RWPE1 (cell line): ENCODE measurements around the gene CCDC92B.

Experiments
- CTCF ChIA-PET: fragments of 350-600 bp; sonication (Branson Sonifier 250); formaldehyde crosslinking; extraction: SDS; loops from one replicate; lab custom pipeline; 2021; lab: Yijun Ruan, JAX
- POLR2A ChIA-PET: fragments of 400-600 bp; formaldehyde crosslinking; extraction: SDS; loops from one replicate; lab custom pipeline; 2020; ENCODE audit warnings: antibody characterized with exemption; ENCODE audit not compliant: low non-redundant PET; lab: Yijun Ruan, JAX
- DNase-seq: peaks from one replicate; pipeline ENCODE4 v3.0.0; 2012; ENCODE audit warnings: low spot score
- H3K27ac ChIP-seq: fragments of 450-650 bp; 2 replicates; pipeline ENCODE4 v1.5.1; 2017
- TF ChIP-seq, protein P1 (sequence below): fragments of 450-650 bp; conservative IDR thresholded peaks from 2 replicates; pipeline ENCODE4 v1.5.1; 2017; ENCODE audit warnings: low read depth, mild to moderate bottlenecking

Gene CCDC92B

DNA sequence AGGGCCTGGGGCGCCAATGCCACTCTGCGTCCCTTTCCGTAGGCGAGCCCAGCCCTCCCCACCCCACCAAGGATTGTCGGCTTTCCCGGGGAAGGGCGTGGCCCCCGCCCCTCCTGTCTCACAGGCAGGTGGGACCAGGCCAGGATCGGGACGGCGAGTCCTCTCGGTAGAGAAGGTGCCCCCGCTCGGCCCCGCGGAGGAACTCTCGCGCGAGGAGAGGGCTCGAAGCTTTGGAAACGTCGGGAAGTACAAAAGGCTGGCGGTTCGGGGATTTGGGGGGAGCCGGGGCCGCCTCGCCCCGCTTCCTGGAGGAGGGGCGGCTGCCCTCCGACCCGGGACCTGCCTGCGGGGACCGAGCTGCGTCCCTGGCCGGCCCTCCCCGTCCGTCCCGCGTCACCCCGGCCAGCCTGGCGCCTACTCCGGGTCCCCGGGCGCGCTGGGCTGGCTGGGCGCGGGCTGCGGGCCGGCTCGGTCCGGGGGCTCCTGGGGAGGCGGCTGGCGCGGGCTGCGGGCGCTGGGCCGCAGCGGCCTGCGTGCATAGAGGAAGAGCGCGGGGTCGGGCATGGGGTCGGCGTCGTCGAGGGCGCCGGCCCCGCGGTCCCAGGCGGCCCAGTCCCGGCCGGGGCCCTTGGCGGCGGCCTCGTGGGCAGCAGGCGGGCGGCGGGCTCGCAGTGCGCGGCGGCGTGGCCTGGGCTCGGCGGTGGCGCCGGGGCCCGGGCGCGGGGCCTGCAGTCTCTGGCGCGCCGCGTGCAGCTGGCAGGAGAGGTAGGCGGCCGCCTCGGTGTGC lies 25.3 kb downstream of the CCDC92B start:
- H3K27ac ChIP-seq: no peak overlapping the region
- CTCF ChIA-PET: interaction anchor here (0.5 to 0.7 kb wide), 5 partner anchors 50 to 835 kb away, joined by 3 to 4 read pairs (median 3); no protein-coding TSS in a partner anchor
- no peak for DNase-seq
- TF ChIP-seq, protein P1, sequence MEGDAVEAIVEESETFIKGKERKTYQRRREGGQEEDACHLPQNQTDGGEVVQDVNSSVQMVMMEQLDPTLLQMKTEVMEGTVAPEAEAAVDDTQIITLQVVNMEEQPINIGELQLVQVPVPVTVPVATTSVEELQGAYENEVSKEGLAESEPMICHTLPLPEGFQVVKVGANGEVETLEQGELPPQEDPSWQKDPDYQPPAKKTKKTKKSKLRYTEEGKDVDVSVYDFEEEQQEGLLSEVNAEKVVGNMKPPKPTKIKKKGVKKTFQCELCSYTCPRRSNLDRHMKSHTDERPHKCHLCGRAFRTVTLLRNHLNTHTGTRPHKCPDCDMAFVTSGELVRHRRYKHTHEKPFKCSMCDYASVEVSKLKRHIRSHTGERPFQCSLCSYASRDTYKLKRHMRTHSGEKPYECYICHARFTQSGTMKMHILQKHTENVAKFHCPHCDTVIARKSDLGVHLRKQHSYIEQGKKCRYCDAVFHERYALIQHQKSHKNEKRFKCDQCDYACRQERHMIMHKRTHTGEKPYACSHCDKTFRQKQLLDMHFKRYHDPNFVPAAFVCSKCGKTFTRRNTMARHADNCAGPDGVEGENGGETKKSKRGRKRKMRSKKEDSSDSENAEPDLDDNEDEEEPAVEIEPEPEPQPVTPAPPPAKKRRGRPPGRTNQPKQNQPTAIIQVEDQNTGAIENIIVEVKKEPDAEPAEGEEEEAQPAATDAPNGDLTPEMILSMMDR: no peak
- POLR2A ChIA-PET: no interaction called here

DNA sequence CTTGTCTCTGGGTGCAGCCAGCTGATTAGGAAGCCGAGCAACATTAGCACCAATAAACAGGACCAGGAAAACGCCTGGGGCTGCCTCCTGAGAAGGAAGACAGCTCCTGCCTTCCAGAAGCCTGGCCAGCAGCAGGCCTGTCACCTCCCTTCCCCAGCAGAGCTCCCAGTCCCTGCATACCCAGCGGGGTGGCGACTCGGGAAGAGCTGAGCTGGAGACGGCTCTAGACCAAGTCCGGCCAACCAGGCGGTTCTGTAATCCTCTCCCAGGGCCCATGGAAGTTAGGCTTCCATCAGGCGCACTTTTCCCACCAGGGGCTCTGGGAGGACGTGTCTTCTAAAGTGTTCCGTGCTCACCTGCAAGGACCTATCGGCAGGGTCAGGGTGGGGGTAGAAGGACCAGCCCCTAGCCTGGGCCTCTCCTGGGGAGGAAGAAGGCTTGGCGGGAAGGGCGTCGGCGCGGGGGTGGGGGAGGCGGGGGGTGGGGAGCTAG lies 25.9 kb downstream of the CCDC92B start:
- H3K27ac ChIP-seq: no peak overlapping the region
- TF ChIP-seq, protein P1: no peak
- CTCF ChIA-PET: interaction anchor here (0.6 kb wide), 2 partner anchors 51 to 233 kb away, joined by 4 to 6 read pairs; no protein-coding TSS in a partner anchor
- no peak for DNase-seq
- POLR2A ChIA-PET: no interaction called here

DNA sequence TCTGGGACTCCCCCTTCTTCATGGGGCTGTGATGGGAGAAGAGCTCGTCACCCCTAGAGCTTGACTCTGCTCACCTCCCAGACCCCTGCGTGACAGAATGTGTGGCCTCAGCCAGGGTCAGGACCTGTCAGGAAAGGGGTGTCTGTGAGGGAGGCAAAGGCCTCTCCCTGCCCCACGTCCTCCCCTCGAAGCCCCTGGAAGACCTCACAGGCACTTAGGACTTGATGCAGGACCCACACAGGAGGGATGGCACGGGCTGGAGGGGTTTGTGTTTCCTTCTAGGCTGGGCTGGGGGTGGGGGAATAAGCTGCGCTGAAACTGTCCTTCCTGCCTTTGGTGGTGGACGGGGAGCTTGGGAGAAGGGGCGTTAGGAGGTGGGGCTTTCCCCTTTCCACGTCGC lies 26.8 kb downstream of the CCDC92B start:
- DNase-seq: no peak
- no peak overlapping the region for H3K27ac ChIP-seq
- TF ChIP-seq, protein P1: no peak
- CTCF ChIA-PET: interaction anchor here (0.7 kb wide), 1 partner anchor 664 kb away, joined by 3 read pairs; no protein-coding TSS in a partner anchor
- POLR2A ChIA-PET: no interaction called here

DNA sequence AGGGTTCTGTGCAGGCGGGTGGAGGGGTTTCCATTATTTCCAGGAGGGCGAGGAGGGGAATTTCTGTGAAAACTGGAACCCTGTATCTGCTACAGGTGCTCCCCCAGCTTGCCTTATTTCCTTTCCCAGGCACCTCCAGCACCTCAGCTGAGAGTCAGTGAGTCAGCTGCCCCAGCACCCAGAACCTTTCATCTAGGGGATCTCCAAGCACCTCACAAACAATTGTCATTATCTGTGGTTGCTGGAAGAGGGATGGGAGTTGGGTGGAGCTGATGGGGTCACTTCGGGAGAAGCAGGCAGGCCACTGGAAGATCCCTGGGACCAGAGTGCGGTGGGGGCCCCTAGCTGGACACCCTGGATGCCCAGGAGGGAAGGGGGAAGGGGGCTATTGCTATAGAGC lies 27.8 kb downstream of the CCDC92B start:
- TF ChIP-seq, protein P1: no peak
- no peak overlapping the region for H3K27ac ChIP-seq
- ChIA-PET CTCF (interaction anchor here (0.6 kb wide), 1 partner anchor 115 kb away, joined by 3 read pairs; no protein-coding TSS in a partner anchor), POLR2A (no interaction called here)
- DNase-seq: no peak

DNA sequence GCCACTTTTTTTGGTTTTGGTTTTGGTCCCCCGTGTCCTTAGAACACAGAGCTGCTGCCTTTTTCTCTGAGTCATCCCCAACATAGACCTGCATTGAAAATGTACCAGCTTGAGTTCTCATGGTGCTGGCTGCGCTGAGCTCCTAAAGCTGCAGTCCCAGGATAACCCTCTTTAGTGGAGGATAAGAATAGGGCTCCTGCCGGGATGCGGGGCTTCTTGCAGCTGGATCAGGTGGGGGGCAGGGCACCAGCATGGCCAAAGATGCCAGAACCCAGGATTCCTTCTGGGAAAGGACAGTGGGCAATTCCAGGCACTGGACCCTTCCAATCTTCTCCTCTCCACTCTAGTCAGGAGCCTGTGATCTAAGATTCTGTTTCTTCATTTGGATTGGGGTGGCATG lies 29.6 kb downstream of the CCDC92B start:
- H3K27ac ChIP-seq: no peak overlapping the region
- TF ChIP-seq, protein P1: no peak
- ChIA-PET POLR2A (no interaction called here), CTCF (no interaction called here)
- DNase-seq: no peak

DNA sequence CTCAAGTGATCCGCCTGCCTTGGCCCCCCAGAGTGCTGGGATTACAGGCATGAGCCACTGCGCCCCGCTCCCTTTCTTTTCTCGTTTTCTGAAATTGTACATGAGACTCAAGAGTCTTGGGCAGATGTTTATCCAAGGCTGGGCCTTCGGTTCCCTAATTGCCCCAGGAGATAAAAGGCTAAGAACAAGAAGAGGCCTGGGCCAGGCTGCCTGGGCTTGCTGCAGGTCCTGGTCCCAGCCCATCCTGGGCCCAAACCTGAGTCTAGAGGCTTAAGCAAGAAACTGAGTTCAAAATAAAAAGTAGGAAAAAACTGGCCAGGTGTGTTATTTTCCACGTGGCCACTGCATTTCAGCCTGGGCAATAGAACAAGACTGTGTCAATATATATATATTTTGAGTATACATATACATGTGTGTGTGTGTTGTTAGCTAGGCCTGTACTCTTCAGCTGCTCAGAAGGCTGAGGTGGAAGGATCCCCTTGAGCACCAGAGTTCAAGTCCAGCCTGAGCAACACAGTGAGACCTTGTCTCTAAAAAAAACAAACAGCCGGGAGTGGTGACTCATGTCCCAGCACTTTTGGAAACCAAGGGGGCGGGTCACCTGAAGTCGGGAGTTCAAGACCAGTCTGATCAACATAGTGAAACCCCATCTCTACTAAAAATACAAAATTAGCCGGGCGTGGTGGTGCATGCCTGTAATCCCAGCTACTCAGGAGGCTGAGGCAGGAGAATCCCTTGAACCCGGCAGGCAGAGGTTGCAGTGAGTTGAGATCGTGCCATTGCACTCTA lies 31.1 kb downstream of the CCDC92B start:
- TF ChIP-seq, protein P1: no peak
- DNase-seq: no peak
- ChIA-PET CTCF (interaction anchor here (0.7 kb wide), 1 partner anchor 18 kb away, joined by 7 read pairs; no protein-coding TSS in a partner anchor), POLR2A (no interaction called here)
- peak overlapping the region; percentile 68 for H3K27ac ChIP-seq
